Measurements from ENCODE around the gene OR2AG2. TPM values are rescaled to one million over a fixed set of nuclear protein-coding genes. Genes with fewer than 3 reads are reported as not detected.

OR2AG2 gene
- total RNA-seq, 3 donors from 2014 or later, result 0.14 to 0.49 (median 0.28) TPM

DNA sequence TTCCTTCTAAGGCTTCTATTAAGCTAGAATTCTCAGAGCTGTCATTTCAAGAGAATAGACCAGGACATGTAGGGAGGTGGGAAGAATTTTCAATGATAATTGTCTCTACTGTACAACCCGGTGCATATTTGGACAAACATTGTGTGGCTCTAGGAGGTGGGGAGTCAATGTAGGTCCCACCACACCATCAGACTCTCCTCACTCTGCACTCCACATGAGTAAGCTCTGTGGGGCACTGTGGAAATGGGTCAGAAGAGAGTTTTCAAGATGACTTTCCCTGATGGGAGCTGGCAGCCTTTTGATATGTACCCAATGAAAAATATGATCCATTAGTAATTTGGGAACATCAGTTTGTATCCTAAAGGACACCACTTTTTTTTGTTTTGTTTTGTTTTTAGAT is 33.2 kb downstream of the OR2AG2 start:
- Histone ChIP-seq H3K4me1 (ENCODE audit: low read depth) (no peaks in the 10 kb centered on the region), H3K36me3 (ENCODE audit: low read depth) (no peaks in the 10 kb centered on the region), H3K9me3 (no peaks in the 10 kb centered on the region), H3K4me3 (no peak overlapping the region)
- TF ChIP-seq, protein P1, sequence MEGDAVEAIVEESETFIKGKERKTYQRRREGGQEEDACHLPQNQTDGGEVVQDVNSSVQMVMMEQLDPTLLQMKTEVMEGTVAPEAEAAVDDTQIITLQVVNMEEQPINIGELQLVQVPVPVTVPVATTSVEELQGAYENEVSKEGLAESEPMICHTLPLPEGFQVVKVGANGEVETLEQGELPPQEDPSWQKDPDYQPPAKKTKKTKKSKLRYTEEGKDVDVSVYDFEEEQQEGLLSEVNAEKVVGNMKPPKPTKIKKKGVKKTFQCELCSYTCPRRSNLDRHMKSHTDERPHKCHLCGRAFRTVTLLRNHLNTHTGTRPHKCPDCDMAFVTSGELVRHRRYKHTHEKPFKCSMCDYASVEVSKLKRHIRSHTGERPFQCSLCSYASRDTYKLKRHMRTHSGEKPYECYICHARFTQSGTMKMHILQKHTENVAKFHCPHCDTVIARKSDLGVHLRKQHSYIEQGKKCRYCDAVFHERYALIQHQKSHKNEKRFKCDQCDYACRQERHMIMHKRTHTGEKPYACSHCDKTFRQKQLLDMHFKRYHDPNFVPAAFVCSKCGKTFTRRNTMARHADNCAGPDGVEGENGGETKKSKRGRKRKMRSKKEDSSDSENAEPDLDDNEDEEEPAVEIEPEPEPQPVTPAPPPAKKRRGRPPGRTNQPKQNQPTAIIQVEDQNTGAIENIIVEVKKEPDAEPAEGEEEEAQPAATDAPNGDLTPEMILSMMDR (IDR thresholded peaks at IDR 0.05), result no peak
- DNase-seq, result no peak
- ATAC-seq, result no peak
- intact Hi-C loops (cut with DNase I, micrococcal nuclease), result no loop called here

DNA sequence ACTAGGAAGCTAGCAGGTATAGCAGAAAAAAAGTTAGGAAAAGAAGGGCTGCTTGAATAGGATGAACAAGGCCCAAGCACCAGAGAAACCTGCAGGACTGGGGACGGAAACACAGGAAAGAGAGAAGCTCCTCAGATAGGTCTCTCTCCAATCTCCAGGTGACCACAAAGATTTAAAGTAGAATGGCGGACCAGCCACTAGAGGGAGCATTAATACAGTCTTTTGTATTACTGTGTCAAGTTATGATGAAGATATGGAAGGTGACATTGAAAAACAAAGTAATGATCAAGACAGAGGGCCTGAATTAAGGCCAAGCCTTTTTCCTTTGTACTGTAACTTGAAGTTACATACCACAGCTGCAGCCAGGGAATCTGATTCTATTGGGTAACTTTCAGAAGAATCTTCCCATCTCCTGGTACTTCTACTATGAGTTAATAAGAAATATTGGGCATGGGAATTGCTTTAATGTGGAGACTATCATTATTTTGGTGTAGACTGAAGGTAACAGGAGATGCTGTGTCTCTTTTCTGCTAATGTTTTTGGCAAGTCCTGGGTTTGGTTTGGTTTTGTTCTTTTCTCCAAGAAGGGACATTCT is 33.8 kb downstream of the OR2AG2 start:
- Histone ChIP-seq H3K4me1 (ENCODE audit: low read depth) (no peaks in the 10 kb centered on the region), H3K4me3 (no peak overlapping the region), H3K36me3 (ENCODE audit: low read depth) (no peaks in the 10 kb centered on the region), H3K9me3 (no peaks in the 10 kb centered on the region)
- DNase-seq, result peak in 1 of 3 donors; percentile 84
- intact Hi-C loops (cut with DNase I, micrococcal nuclease), result no loop called here
- ATAC-seq, result peak; percentile 80
- TF ChIP-seq, protein P1 (IDR thresholded peaks at IDR 0.05), result no peak

DNA sequence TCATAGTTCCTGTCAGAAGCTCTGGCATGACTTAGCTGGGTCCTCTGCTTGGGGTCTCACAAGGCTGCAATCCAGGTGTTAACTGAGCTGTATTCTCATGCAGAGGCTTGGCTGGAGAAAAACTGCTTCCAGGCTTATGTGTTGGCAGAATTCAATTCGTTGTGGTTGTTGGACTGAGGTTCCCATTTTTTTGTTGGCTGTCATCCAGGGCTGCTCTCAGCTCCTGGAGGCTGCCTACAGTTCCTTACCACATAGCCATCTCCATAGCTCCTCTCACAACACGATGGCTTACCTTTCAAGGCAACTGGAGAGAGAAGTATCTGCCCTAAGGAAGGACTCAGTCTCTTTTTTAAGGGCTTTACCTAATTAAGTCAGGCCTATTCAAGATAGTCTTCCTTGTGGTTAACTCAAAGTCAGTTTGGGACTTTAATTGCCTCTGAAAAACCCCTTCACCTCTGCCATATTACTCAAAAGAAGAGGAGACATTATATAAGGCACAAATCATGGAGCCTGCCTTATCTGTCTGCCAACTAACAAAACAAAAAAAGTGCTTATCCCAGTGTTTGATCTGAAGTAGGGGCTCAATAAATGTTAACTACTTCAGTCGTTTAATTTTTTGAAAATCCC is 35.2 kb downstream of the OR2AG2 start:
- TF ChIP-seq, protein P1 (IDR thresholded peaks at IDR 0.05), result no peak
- ATAC-seq (no peak), DNase-seq (no peak)
- no peaks in the 10 kb centered on the region for H3K4me1 ChIP-seq (ENCODE audit: low read depth)
- no peaks in the 10 kb centered on the region for H3K9me3 ChIP-seq
- H3K4me3 ChIP-seq, result no peak overlapping the region
- H3K36me3 ChIP-seq (ENCODE audit: low read depth), result no peaks in the 10 kb centered on the region
- intact Hi-C loops (cut with DNase I, micrococcal nuclease), result no loop called here

GRCh38 chr11:6735306-6735705 is 36.5 kb downstream of the OR2AG2 start:
- no peaks in the 10 kb centered on the region for H3K9me3 ChIP-seq
- no peak overlapping the region for H3K4me3 ChIP-seq
- ATAC-seq (no peak), DNase-seq (no peak)
- TF ChIP-seq, protein P1 (IDR thresholded peaks at IDR 0.05), result no peak
- no peaks in the 10 kb centered on the region for H3K36me3 ChIP-seq (ENCODE audit: low read depth)
- H3K4me1 ChIP-seq (ENCODE audit: low read depth), result no peaks in the 10 kb centered on the region
- intact Hi-C loops (cut with DNase I, micrococcal nuclease), result no loop called here

- ATAC-seq (no peak), DNase-seq (no peak)
- TF ChIP-seq, protein P1 (IDR thresholded peaks at IDR 0.05), result no peak
- intact Hi-C loops (cut with DNase I, micrococcal nuclease), result no loop called here
- Histone ChIP-seq H3K4me1 (ENCODE audit: low read depth) (no peaks in the 10 kb centered on the region), H3K36me3 (ENCODE audit: low read depth) (no peaks in the 10 kb centered on the region), H3K9me3 (no peaks in the 10 kb centered on the region), H3K4me3 (no peak overlapping the region)
These were observed 37.2 kb downstream of the OR2AG2 start for GRCh38 chr11:6734616-6735015.
